GM18507 (cell line): ENCODE data around the gene CTBP2.
"Not testable (repeated sequence)": the region's sequence is repeated elsewhere in the genome, so short reads cannot be mapped to it uniquely, and the experiment has no call there.

Source experiments
- DNase-seq: peaks from one replicate; pipeline ENCODE4 v3.0.0; 2011; ENCODE audit warnings: low read depth; ENCODE audit not compliant: insufficient read length; ENCODE audit errors: extremely low spot score
- FAIRE-seq: peaks from 2 replicates; lab custom pipeline; 2011; peaks lifted over from hg19 to GRCh38; lab: Jason Lieb, UNC

Gene CTBP2

GRCh38 chr10:125161707-125162119, 1.4 kb upstream of the CTBP2 start:
- FAIRE-seq (no peak), DNase-seq (no peak)

GRCh38 chr10:125160856-125161706, 718 bp upstream of the CTBP2 start:
- DNase-seq (no peak), FAIRE-seq (no peak)

- no peak for FAIRE-seq
- DNase-seq, result no peak
These were observed 854 bp downstream of the CTBP2 start for GRCh38 chr10:125159486-125159931.

GRCh38 chr10:125158601-125159485, 1.5 kb downstream of the CTBP2 start:
- DNase-seq (no peak), FAIRE-seq (no peak)

- FAIRE-seq (no peak), DNase-seq (no peak)
These were observed 2.1 kb downstream of the CTBP2 start for GRCh38 chr10:125158275-125158600.

- DNase-seq (no peak), FAIRE-seq (no peak)
These were observed 2.9 kb downstream of the CTBP2 start for GRCh38 chr10:125157505-125157904.

GRCh38 chr10:125156739-125157480, 3.5 kb downstream of the CTBP2 start:
- FAIRE-seq (no peak), DNase-seq (no peak)

DNA sequence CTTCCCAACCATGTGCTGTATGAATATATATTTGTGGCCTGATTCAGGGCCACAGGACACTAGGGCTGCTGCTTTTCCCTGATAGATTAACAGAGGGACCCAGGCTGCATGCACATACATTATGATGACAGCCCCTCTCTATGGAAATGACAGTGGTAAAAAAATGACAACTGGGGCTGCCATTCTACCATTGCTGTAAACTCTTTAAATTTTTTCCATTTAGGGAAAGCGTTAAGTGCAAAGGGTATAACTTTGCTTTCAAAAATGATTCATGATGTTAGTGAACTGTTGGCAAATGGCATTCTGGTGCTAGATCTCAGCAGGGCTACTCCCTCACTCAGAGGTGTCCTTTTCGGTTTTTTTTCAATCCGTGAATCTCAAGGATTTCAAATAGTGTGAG, 4.2 kb downstream of the CTBP2 start:
- FAIRE-seq (no peak), DNase-seq (no peak)

- no peak for DNase-seq
These were observed 5.3 kb downstream of the CTBP2 start for GRCh38 chr10:125155101-125155500.

GRCh38 chr10:125154529-125154928, 5.8 kb downstream of the CTBP2 start:
- DNase-seq (no peak), FAIRE-seq (no peak)

More at GRCh38 chr10:125155101-125155500, 5.3 kb downstream of the CTBP2 start:
- no peak for FAIRE-seq

DNA sequence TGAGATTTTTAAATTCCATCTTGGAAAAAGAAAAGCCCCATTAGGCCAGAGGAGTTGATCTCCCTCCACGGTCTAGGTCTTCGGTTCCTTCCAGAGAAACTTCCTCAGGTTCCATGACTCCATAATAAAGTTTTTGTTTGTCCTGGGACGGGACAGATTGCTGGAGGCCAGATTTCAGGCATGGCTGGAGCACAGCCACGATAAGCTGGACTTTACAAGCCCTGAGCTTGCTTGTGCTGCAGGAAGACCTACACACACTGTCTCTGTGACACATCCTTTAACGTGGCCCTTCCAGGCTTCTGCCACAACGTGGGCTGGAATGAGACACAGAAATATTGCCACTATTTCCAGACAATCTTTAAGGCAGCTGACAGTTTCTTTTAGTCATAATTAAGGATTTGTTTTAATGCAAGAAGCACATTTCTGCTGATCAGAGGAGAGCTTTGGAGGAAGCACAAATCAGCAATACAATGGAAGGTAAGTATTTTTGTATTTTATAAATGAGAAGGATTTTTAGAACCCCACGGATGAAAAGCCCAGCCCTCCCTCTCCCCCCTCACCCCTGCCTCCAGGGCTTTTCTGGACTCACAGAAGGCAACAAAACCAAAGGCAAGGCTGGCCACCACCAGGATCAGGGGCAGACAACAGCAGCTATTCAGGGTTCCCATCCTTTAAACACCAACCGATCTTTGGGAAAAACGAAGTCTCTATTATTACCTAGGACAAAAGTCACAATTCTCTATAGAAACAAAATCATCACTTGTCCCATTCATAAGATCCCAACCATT, 6.5 kb downstream of the CTBP2 start:
- DNase-seq, result no peak

GRCh38 chr10:125152450-125153368, 7.7 kb downstream of the CTBP2 start:
- no peak for DNase-seq
- no peak for FAIRE-seq

More for the DNA sequence above, 6.5 kb downstream of the CTBP2 start:
- no peak for FAIRE-seq

DNA sequence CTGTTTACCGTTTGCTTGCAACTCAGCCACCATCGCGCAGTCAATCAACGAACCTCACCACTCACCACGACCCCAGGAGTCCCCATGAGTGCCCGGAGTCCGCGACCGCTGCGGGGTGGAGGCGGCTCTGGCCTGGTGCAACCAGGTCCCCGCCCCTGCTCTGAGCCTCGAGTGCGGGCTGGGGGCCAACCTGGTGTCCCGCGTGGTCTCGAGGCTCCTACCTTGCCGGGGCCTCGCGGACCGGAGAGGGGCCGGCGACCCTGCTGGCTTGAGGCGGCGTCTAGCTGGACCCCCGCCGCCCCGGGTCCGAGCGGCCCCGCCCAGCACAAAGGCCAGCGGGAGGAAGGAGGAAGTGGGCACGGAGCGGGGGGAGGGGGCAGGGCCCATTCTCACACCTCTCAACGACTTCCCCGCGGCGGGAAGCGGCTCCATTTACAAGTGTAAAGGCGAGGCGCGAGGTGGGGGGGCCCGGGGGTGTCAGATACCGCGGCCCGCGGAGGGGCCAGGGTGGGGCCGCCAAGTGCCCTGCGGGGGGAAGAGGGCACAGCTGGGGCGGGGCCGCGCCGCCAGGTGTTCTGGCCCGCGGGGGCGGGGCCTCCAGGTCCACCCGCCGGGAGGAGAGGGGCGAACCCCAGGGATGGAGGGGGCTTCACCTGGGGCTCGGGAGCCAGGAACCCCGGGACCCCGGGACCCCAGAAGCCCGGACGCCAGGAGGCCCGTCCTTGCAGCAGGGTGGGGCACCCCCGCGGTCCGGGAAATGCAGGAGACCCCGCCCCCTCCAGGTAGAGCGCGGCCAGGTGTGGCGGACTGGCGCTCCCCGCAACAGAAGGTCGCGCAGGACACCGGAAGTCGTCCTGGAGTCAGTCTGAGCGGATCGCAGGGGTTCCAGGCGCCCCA, 8.6 kb downstream of the CTBP2 start:
- FAIRE-seq, result no peak
- no peak for DNase-seq

DNA sequence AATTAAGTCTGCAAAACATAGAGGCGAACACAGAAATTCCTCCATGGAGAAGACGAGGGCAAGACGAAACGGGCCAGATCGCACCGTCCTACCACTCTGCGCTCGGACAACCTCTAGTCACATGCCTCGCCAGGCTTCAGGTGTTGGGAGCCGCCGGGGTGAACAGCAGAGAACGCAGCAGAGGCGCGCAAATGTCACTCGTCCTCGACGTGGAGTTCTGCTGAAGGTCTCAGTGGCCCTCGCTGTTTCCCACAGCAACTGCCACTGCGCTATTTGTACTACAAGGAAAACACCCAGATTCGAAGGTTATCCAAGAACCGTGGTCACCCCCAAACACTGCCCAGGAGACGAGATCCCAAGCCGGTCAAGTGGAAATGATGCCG, 9.2 kb downstream of the CTBP2 start:
- no peak for DNase-seq
- FAIRE-seq, result no peak

- not testable (repeated sequence) for DNase-seq, FAIRE-seq
These were observed 9.8 kb downstream of the CTBP2 start for GRCh38 chr10:125150376-125151083.

DNA sequence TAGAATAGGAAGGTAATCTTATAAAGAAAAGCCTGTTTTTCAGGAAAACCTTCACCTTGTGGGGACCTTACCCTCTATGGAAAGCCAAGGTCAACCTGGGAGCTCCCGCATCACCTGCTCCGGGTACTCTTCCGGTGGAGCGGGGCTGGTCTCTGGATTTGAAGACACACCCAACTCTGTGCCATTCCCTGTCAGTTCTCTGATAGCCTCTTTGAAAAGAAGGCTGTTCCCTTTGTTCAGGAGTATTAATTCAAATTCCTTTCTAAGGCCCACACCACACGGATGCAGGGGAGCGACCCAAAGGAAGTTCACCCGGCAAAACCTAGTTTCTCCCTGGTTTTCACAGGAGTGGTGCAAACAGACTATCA, 10.7 kb downstream of the CTBP2 start:
- DNase-seq, result no peak
- no peak for FAIRE-seq
